ENCODE data around the gene CACNA1S. TPM values are rescaled to one million over a fixed set of nuclear protein-coding genes. Genes with fewer than 3 reads are reported as not detected.

CACNA1S gene
- total RNA-seq, 1 experiment from 2014 or later = not detected

DNA sequence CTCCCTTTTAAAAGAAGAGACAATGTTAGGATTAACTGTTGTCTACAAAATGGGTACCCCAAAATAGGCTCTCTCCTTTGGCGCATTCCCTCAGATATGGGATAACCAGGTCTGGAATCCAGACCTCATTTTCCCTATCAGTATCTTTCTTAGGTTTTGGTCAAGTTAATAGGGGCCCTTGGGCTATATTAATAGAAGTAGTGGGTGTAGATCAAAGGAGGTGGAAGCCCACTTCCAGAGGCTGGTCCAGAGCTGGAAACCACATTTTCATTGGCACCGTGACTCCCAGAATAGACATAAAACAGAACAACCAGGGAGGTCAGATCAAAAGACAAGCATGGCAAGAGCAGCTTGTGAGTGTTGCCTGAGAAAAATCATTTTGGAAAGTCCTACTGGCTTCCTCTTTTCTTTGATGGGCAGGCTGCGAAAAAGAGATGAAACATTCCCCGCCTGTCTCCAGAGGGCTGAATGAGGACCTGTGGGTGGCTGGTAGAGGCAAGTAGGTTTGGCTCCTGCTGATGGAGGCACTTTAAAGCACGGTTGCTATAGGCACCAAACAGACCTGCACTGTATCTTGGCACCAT is 62.9 kb downstream of the CACNA1S start:
- in situ Hi-C loops (cut with HindIII; ENCODE audit: low sequenced_read_pairs) = loop anchor here (10.0 kb wide), 1 partner anchor 65 kb away; no protein-coding TSS in a partner anchor
- DNase-seq (ENCODE audit: low spot score) = no peak

DNA sequence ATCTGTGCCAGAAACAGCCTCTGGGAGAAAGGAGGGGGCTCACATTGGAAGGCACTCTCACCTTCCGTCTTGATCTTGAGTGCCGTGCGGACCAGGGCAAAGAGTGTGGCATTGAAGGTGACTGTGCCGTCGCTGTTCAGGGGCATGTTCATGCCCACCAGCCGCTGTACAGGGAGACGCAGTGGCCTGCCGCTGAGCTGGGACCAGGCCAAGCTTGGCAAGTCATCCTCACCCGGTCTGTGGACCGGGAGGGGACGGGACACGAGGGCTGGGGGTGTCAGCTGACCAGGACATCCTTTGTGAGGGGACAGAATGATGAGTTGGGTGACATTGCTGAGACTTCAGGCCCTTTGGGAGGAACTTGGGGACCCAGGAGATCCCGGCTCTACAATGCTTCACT is 63.7 kb downstream of the CACNA1S start:
- in situ Hi-C loops (cut with HindIII; ENCODE audit: low sequenced_read_pairs) = loop anchor here (10.0 kb wide), 1 partner anchor 64 kb away; no protein-coding TSS in a partner anchor
- no peak for DNase-seq (ENCODE audit: low spot score)

DNA sequence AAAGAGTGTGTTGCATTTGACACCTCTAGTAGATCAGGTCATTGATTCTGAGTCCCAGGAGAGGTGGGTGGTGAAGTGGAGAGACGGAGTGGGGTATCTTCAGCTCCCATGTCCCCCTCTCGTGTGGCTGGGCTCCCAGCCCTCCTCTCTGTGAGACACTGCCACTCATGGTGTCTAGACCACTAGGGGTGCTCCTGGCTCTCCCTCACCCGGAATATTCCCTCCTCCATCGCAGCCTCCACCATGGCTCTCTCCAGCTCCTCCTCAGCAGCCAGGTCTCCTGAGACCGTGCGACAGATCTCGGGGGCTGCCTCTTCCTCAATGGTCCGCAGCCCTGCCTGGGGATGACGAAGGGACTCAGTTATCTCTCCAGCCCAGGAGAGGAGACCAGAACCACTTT is 68.1 kb downstream of the CACNA1S start:
- in situ Hi-C loops (cut with HindIII; ENCODE audit: low sequenced_read_pairs) = loop anchor here (10.0 kb wide), 1 partner anchor 59 kb away; no protein-coding TSS in a partner anchor

DNA sequence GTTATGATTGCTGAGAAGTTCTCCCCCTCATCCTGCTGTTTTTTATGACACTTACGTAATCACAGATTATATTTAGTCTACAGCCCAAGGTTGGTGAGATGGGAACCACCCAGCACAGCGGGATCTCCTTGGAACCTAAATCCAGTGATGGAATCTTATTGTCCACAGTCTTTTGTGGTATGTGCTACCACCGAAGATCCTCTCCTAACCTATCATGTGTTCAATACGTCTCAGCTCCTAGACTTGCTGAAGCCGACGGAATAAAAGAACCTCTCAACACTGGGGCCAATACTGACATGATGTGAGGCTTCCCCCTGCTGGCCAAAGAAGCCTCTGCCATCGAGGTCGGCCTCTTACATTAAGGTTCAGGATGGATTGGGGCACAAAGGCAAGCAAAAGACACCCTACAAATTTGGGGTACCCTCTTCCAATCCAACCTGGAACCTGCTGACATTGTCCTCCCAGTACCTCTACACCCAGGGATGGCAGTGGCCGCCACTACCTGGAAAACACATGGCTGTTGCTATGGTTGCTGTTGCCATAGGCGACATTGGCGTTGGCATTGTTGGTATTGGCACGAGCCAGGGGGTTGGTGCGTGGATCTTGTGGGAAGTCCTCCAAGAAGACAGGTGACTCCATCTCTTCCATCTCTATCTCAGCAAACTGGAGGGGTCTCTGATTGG is 69.3 kb downstream of the CACNA1S start:
- DNase-seq (ENCODE audit: low spot score) = peak; percentile 59
- in situ Hi-C loops (cut with HindIII; ENCODE audit: low sequenced_read_pairs) = loop anchor here (10.0 kb wide), 1 partner anchor 58 kb away; no protein-coding TSS in a partner anchor

More for the DNA sequence above, 68.1 kb downstream of the CACNA1S start:
- DNase-seq (ENCODE audit: low spot score) = no peak

DNA sequence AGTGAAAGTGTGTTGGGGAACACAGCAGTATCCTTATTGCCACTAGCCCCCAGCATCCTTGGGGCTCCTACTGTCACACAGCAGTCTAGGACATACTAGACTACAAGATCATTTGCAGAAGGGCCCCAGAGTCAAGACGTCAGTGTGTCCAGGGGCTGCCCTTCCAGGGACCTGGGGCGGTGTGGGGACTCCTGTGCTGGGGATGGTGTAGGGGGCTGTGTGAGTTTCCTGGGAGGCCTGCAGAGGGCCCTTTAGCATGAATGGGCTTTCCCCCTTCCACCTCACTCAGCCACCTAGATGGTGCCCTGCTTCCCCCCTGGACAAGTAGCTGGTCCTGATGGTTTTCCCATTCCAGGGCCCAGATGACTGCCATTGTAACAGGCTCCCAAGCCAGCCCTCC is 71.2 kb downstream of the CACNA1S start:
- no peak for DNase-seq (ENCODE audit: low spot score)

DNA sequence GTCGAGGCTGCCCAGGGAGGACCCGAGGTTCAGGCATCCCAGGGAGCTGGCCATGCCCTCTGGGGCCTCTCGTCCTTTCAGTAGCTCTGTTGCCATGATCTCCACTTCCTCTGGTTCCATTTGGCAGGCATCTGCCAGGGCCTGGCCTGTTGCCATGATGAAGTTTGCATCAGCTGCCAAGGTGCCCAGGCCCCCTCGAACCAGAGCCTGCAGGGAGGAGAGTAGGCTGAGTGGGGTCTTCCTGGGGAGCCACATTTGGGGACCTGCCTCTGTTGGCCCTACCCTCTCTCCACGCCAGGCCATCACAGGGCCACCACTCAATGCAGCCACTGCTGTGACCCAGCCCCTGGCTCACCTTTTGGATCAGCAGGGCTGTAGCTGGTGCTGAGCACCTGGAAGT is 72.3 kb downstream of the CACNA1S start:
- in situ Hi-C loops (cut with HindIII; ENCODE audit: low sequenced_read_pairs) = loop anchor here (10.0 kb wide), 1 partner anchor 55 kb away; no protein-coding TSS in a partner anchor
- DNase-seq (ENCODE audit: low spot score) = no peak

More for the DNA sequence above, 71.2 kb downstream of the CACNA1S start:
- in situ Hi-C loops (cut with HindIII; ENCODE audit: low sequenced_read_pairs) = loop anchor here (10.0 kb wide), 1 partner anchor 56 kb away; no protein-coding TSS in a partner anchor

DNA sequence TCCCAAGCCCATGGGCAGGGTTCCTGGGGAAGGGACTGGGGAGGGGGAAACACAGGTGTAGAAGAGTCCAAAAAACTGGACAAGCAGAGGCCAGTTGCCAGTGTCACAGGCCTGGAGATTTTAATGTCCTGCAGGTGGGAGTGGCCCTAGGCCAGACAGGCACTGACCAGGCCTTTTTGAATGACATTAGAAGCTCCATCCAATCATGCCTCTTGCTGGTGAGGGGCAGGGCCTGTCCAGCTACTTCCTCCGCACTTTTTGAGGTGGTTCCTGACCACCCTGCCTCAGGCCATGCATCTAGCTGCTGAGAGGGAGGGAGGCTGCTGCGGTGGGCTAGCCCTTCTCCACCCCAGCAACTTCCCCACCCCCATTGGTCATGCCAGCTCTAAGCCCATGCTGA is 72.8 kb downstream of the CACNA1S start:
- no peak for DNase-seq (ENCODE audit: low spot score)
- in situ Hi-C loops (cut with HindIII; ENCODE audit: low sequenced_read_pairs) = no loop called here

DNA sequence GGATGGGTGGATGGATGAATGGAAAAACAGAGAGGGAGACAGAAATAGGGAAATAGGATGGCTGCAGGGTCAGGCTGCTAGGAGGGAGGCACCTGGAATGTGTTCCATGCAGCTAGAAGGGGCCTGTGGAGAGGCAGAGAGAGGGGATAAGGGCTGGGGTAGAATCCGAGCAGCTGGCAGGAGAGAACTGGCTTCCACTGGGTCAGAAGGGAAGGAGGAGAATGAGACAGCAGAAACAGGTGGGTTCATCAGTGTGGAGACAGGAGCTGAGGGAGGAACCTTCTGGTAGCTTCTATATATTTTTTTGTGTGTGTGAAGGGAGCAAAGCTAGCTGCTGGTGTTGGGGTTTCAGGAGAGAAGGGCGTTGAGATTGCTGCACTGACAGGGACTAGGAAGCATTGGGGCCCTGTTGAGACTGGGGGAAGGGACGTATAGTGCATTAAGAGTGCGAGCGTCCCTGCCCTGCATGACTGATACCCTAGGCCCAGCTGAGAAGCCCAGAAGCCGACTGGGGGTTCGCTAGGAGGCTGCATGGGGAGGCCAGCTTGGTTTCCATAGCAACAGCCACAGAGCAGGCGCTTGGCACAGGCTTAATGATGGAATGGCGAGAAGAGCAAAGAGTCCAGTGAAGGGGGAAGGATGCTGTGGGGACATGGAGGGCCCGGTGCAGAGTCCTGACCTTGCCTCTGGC is 73.9 kb downstream of the CACNA1S start:
- DNase-seq (ENCODE audit: low spot score) = no peak
- in situ Hi-C loops (cut with HindIII; ENCODE audit: low sequenced_read_pairs) = no loop called here

DNA sequence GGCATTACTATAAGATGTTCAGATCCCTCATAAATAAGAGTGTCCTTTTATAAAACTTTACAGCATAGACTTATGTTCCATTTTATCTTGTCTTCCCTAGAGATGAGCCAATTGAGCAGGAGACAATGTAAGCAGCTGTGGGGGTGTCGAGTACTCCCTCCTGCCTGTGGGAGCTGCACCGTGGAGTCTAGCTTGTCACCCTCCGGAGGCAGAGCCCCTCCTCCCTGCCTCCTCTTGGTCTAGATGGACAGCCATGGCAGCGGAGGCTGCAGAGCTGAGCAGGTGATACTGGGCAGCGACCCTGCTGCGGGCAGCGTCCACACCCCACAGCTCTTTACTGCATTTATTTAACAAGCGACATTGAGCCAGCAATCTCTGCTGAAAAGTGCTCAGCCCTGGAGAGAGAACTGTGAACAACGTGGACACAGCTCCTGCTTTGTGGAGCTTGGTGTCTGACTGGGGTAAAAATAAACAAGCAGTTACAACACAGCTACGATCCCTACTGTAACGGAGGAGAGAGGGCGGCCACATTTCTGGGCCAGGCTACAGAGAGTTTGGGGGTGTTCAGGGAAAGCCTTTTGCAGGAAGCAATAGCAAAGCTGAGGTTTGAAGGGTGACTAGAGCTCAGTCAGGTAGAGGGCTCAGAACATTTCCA is 75.9 kb downstream of the CACNA1S start:
- no peak for DNase-seq (ENCODE audit: low spot score)
- in situ Hi-C loops (cut with HindIII; ENCODE audit: low sequenced_read_pairs) = no loop called here

DNA sequence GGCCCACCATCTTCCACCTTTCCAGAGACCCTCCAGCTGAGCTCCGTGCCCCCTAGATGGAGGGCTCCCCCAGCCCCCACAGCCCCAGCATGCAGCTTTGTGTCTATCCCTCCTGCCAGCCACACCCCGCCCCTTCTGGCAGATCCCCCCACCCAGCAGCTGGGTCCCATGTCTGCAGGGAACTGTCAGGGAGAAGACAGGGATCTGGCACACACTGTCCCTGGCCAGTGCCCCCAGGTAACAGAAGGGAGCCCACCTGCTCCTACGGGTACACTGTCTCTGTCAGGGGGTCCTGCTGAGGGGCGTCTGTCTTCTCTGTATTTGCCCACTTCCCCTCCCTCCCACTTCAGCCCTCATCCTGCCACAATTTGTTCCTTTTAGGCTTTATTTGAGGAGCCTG is 77.6 kb downstream of the CACNA1S start:
- no peak for DNase-seq (ENCODE audit: low spot score)
- in situ Hi-C loops (cut with HindIII; ENCODE audit: low sequenced_read_pairs) = no loop called here

DNA sequence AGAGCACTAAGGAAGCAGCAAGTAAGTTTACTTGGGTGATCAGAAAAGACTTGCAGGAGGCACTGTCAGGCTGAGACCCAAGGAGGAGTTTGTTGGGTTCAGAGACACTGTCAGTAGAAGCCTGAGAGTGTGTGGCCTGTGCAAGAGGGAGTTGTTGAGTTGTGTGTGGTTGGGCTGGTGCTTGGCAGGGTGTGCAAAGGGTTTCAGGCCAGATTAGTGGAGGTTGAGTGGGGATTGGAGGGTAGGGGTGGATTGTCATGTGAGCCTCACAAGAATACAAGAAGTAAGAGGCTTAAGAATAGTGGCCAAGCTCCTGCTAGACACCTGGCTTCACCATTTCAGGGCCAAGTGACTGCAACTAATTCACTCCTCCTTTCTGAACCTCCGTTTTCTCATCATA is 79.8 kb downstream of the CACNA1S start:
- DNase-seq (ENCODE audit: low spot score) = no peak
- in situ Hi-C loops (cut with HindIII; ENCODE audit: low sequenced_read_pairs) = no loop called here

DNA sequence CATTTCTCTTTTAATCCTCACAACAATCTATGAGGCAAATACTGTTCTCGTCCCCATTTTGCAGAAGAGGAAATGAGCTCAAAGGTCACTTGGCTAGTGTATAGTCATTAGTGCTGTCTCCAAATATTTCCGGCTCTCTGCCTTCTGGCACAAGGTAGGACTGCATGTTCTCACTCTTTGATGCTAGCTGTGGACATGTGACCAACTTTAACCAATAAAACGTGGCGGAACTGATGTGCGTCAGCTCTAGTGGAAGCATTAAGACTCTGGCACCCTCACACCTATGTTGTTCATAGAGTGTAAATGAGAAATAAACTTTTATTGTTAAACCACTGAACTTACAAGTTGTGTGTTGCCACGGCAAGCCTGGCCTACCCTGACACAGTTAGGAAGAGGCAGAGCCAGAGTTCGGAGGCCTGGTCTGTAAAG is 83.8 kb downstream of the CACNA1S start:
- in situ Hi-C loops (cut with HindIII; ENCODE audit: low sequenced_read_pairs) = no loop called here
- peak; percentile 14 for DNase-seq (ENCODE audit: low spot score)

DNA sequence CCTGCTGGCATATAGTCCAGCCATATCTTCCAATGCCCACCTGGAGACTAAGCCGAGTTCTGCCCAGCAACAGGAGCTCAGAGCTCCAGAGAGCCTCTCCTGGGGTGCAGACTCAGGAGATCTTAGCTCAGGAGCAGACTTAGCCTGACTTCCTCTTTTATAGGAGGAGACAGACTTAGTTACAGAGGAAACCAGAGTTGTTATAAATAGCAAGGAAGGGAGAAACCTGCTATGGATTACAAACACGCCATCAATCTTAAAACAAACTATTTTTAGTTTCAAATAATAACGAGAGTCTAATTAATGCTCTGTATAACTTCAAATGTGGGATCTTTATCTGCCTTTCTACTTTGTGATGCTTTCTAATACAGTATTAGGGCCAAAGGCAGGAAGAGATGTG is 85.4 kb downstream of the CACNA1S start:
- in situ Hi-C loops (cut with HindIII; ENCODE audit: low sequenced_read_pairs) = no loop called here
- no peak for DNase-seq (ENCODE audit: low spot score)

DNA sequence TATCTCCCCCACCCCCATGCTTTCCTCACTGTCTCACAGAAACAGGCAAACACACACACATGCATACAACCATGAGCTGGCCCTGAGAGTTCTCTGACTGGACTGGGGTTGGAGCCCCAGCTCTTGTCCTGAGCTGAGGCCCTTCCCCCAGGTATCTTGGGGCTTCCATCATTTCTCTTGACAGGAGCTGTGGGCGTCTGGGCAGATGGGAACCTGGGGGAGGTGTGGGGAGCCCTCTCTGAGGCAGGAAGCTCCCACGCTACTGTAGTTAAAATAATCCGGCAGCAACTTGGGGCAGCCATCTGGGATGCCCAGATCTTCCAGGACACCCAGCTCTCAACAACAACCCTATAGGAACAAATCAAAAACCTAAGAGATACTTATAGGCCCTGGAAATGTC is 86.0 kb downstream of the CACNA1S start:
- in situ Hi-C loops (cut with HindIII; ENCODE audit: low sequenced_read_pairs) = no loop called here
- no peak for DNase-seq (ENCODE audit: low spot score)

DNA sequence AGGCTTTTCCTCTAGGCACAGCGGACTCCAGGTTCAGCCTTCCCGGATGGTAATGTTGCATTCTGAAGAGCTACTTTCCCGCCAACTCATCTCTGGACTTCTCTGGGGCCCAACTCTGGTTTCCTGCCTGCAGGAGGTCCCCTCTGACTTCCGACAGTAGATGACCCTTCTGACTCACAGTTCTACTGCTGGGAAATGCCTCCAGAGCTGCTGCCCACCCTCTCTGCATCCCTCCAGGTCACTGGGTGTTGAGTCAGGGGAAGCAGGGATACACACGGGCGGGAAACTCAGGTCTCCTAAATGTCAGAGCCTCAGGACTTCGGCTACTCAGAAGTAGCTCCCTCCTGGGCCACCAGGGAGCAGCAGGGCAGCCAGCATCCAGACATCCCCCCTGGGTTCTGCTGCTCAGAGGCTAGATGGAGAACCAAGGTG is 86.6 kb downstream of the CACNA1S start:
- in situ Hi-C loops (cut with HindIII; ENCODE audit: low sequenced_read_pairs) = no loop called here
- no peak for DNase-seq (ENCODE audit: low spot score)

DNA sequence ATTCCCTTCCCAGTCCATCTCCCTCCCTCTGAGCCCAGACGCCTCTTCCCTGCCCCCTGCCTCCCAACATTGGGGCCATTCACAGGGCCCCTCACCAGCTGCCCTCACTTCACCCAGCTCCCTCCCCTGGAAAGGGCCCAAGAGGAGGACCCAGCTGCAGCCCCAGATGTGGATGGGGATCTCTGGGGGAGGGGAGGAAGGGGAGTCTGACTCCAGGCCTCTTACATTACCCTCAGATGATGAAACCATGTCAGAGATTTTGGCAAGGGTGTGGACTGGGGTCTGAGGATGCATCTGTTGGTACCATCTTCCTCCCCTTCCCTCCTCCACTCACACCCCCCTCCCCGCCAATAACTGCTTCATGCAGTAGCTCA is 87.6 kb downstream of the CACNA1S start:
- DNase-seq (ENCODE audit: low spot score) = no peak
- in situ Hi-C loops (cut with HindIII; ENCODE audit: low sequenced_read_pairs) = loop anchor here (5.0 kb wide), 1 partner anchor 57 kb away; no protein-coding TSS in a partner anchor

DNA sequence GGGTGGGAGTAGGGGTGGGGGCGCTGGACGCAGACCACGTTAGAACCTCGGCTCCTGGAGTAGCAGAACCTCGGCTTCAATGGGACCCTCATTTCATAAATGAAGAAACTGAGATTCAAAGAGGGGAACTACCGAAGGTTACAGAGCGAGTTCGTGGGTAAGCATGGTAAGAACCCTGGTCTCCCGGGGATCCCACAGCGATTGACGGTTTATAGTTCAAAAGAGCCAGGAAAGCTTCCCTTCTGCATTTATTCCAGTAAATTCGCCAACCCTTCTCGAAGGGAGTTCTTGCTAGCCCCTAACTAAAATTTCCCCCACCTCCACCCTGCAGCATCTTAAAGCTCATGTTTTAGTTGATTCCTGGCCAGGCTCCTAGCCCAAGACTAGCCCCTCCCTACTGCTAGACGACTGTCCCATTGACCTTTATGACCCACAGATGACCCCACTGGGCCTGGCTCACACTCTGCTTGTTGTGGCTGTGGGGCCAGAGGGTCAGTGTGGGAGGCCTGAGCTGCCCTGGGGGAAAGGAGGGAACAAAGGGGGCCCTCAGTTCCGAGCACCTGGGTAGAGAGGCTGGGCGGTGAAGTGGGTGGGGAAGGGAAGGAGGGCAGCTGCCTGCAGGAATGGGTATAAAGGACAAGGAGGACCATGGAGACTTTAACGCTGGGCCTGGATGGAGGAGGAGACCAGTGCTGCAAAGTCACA is 88.2 kb downstream of the CACNA1S start:
- DNase-seq (ENCODE audit: low spot score) = no peak
- in situ Hi-C loops (cut with HindIII; ENCODE audit: low sequenced_read_pairs) = loop anchor here (5.0 kb wide), 1 partner anchor 57 kb away; no protein-coding TSS in a partner anchor

DNA sequence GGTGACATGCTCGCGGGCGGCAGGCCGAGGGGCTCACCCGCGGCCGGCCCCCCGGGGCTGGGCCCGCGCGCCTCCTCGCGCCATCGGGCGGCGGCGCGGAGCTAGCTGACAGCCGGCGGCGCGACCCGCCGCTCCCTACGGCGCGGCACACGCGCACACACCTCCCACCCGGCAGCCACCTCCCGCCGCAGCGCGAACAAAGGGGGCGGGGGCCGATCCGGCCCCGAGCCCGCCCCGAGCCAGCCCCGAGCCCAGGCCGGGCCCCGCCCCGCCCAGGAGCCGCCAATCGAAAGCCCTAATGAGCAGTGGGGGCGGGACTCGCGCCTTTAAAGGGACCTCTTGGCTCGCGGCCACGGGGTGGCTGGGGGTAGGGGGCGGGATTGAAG is 88.7 kb downstream of the CACNA1S start, which contains the start of gene KIF21B:
KIF21B (minus strand) TSS at position 198 of the 386 bp plus-strand sequence. CDS start 331 bp downstream, outside the sequence.
- in situ Hi-C loops (cut with HindIII; ENCODE audit: low sequenced_read_pairs) = loop anchor here (5.0 kb wide), 1 partner anchor 56 kb away; no protein-coding TSS in a partner anchor
- peak; percentile 68 for DNase-seq (ENCODE audit: low spot score)
